SK-N-SH treated with all-trans-retinoic acid at 6 μM for 48 hours (cell line): Measurements from ENCODE around the gene NCAM2.

Source experiments
- ATAC-seq: fragments of 200-7000 bp; cut with Tn5 transposase; 3 replicates; pipeline ENCODE4 v1.9.1; 2020; ENCODE audit warnings: mild to moderate bottlenecking, moderate library complexity
- ARNTL ChIP-seq: fragments of 450-650 bp; formaldehyde crosslinking; IDR thresholded peaks from 2 replicates; pipeline ENCODE4 v1.5.0; 2020; ENCODE audit warnings: low read depth, mild to moderate bottlenecking, moderate library complexity, borderline replicate concordance
- BACH2 ChIP-seq: fragments of 250-450 bp; sonication (Bioruptor Pico); IDR thresholded peaks from 2 replicates; pipeline ENCODE4 v1.9.0; 2021; ENCODE audit warnings: mild to moderate bottlenecking, borderline replicate concordance
- CSDC2 ChIP-seq: fragments of 250-450 bp; sonication (Bioruptor Pico); IDR thresholded peaks from 2 replicates; pipeline ENCODE4 v1.5.0; 2020; ENCODE audit warnings: mild to moderate bottlenecking, moderate library complexity
- GLIS3 ChIP-seq: fragments of 250-450 bp; sonication (Bioruptor Pico); IDR thresholded peaks from 2 replicates; pipeline ENCODE4 v1.5.0; 2020; ENCODE audit warnings: mild to moderate bottlenecking, moderate library complexity
- ISL1 ChIP-seq: fragments of 250-450 bp; sonication (Bioruptor Pico); IDR thresholded peaks from 2 replicates; pipeline ENCODE4 v2.1.2; 2022; ENCODE audit warnings: mild to moderate bottlenecking, moderate library complexity
- OSR1 ChIP-seq: fragments of 250-450 bp; sonication (Bioruptor Pico); IDR thresholded peaks from 2 replicates; pipeline ENCODE4 v1.8.0; 2022; ENCODE audit warnings: moderate library complexity, mild to moderate bottlenecking, inconsistent platforms
- PPARA ChIP-seq: fragments of 250-450 bp; sonication (Bioruptor Pico); IDR thresholded peaks from 2 replicates; pipeline ENCODE4 v1.5.0; 2020; ENCODE audit warnings: mild to moderate bottlenecking, borderline replicate concordance
- RARB ChIP-seq: fragments of 250-450 bp; sonication (Bioruptor Pico); IDR thresholded peaks from 2 replicates; pipeline ENCODE4 v1.8.0; 2021; ENCODE audit warnings: mild to moderate bottlenecking, moderate library complexity
- SNAI2 ChIP-seq: fragments of 250-450 bp; sonication (Bioruptor Pico); IDR thresholded peaks from 2 replicates; pipeline ENCODE4 v1.5.0; 2020; ENCODE audit warnings: mild to moderate bottlenecking, moderate library complexity
- TCF4 ChIP-seq: fragments of 250-450 bp; sonication (Bioruptor Pico); IDR thresholded peaks from 2 replicates; pipeline ENCODE4 v1.8.0; 2021; ENCODE audit warnings: mild to moderate bottlenecking, moderate library complexity, borderline replicate concordance
- TOX ChIP-seq: fragments of 250-450 bp; sonication (Bioruptor Pico); IDR thresholded peaks from 2 replicates; pipeline ENCODE4 v1.8.0; 2021; ENCODE audit warnings: mild to moderate bottlenecking, moderate library complexity, borderline replicate concordance
- ZC3H10 ChIP-seq: fragments of 250-450 bp; sonication (Bioruptor Pico); IDR thresholded peaks from 2 replicates; pipeline ENCODE4 v1.5.1; 2021; ENCODE audit warnings: mild to moderate bottlenecking, moderate library complexity
- ZNF565 ChIP-seq: fragments of 450-650 bp; formaldehyde crosslinking; conservative IDR thresholded peaks from 2 replicates; pipeline ENCODE4 v1.5.0; 2020; ENCODE audit warnings: low read depth, mild to moderate bottlenecking, moderate library complexity
- ZNF8 ChIP-seq: fragments of 450-650 bp; formaldehyde crosslinking; IDR thresholded peaks from 2 replicates; pipeline ENCODE4 v1.5.0; 2020; ENCODE audit warnings: mild to moderate bottlenecking, moderate library complexity
- TF ChIP-seq, protein P1 (sequence below): fragments of 250-450 bp; sonication (Bioruptor Pico); IDR thresholded peaks from 2 replicates; pipeline ENCODE4 v1.5.1; 2020; ENCODE audit warnings: low read depth, mild to moderate bottlenecking, moderate library complexity
- TF ChIP-seq, protein P2 (sequence below): fragments of 250-450 bp; sonication (Bioruptor Pico); IDR thresholded peaks from 2 replicates; pipeline ENCODE4 v1.5.1; 2021; ENCODE audit warnings: mild to moderate bottlenecking, moderate library complexity
- TF ChIP-seq, protein P3 (sequence below): fragments of 250-450 bp; sonication (Bioruptor Pico); IDR thresholded peaks from 2 replicates; pipeline ENCODE4 v1.8.0; 2021; ENCODE audit warnings: low read depth, mild to moderate bottlenecking, moderate library complexity, borderline replicate concordance
- TF ChIP-seq, protein P4 (sequence below): fragments of 250-450 bp; sonication (Bioruptor Pico); IDR thresholded peaks from 2 replicates; pipeline ENCODE4 v1.8.0; 2020; ENCODE audit warnings: mild to moderate bottlenecking, moderate library complexity, borderline replicate concordance
- TF ChIP-seq, protein P5 (sequence below): fragments of 250-450 bp; sonication (Bioruptor Pico); IDR thresholded peaks from 2 replicates; pipeline ENCODE4 v1.5.0; 2020; ENCODE audit warnings: mild to moderate bottlenecking, moderate library complexity

NCAM2 gene

DNA sequence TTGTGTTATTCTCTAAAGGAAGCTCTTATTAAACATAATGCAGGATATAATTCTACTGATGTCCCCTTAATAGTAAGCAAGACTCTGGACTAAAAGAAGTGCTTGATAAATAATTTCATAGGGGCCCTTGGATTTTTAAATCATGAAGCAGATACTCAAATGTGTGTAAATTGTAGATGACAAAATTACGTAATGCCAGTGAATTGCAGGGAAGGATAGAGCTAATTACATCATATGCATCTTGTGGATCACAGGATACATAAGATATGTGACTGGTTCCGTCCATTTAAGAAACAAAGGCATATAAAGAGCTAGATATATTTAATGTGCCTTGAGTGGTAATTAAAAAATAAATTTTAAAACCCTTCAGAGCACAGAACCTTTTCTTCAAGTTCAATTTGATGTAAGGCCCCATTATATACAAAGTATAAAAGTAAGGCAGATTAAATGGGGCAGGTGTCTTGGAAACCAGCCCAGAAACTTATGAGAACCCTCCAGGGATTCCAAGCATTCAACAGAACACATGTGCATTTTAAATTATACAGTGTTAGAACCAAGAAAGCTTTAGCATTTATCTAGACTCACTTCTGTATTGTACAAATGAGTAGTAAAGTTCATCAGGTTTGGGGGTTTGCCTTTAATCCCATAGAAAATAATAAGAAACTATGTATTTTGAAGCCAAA, 190.4 kb downstream of the NCAM2 start:
- ATAC-seq: no peak
- TF ChIP-seq BACH2 (CRISPR knock-in tag) (no peak), ISL1 (CRISPR knock-in tag) (peak; percentile 24; the same call in 1 of the 2 replicates)
- TF ChIP-seq, protein P1, sequence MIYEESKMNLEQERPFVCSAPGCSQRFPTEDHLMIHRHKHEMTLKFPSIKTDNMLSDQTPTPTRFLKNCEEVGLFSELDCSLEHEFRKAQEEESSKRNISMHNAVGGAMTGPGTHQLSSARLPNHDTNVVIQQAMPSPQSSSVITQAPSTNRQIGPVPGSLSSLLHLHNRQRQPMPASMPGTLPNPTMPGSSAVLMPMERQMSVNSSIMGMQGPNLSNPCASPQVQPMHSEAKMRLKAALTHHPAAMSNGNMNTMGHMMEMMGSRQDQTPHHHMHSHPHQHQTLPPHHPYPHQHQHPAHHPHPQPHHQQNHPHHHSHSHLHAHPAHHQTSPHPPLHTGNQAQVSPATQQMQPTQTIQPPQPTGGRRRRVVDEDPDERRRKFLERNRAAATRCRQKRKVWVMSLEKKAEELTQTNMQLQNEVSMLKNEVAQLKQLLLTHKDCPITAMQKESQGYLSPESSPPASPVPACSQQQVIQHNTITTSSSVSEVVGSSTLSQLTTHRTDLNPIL (CRISPR knock-in tag): no peak

DNA sequence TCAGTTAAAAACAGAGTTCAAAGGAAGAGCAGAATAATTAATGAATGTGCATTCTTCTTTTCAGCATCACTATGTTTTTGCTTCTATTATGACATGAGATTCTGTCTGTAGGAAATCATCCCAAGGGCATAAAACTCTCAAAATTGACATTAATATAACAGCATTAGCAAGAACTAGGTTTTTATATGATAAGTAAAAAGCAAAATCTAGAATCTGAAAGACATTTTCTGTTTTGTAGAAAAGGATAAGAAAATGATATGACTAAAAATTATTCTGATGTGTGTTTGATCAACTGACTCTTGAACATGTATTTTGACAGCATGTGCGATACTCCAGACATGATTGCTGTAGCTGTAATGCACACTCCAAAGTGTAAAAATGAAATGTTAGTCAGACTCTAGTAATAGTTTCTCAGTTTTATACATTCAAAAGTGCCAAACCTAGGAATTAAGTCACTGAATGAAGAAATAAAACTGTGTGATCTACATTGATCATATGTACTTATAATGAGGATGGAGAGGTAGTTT, 197.3 kb downstream of the NCAM2 start:
- no peak for ATAC-seq
- TF ChIP-seq SNAI2 (CRISPR knock-in tag) (no peak), BACH2 (CRISPR knock-in tag) (no peak), ZNF8 (CRISPR knock-in tag) (no peak), ZNF565 (CRISPR knock-in tag) (no peak), TOX (no peak), TCF4 (CRISPR knock-in tag) (no peak), PPARA (CRISPR knock-in tag) (no peak), RARB (CRISPR knock-in tag) (no peak), GLIS3 (CRISPR knock-in tag) (no peak), ARNTL (CRISPR knock-in tag) (no peak), CSDC2 (CRISPR knock-in tag) (no peak), OSR1 (CRISPR knock-in tag) (no peak), ZC3H10 (CRISPR knock-in tag) (no peak), ISL1 (CRISPR knock-in tag) (no peak)
- TF ChIP-seq, protein P2, sequence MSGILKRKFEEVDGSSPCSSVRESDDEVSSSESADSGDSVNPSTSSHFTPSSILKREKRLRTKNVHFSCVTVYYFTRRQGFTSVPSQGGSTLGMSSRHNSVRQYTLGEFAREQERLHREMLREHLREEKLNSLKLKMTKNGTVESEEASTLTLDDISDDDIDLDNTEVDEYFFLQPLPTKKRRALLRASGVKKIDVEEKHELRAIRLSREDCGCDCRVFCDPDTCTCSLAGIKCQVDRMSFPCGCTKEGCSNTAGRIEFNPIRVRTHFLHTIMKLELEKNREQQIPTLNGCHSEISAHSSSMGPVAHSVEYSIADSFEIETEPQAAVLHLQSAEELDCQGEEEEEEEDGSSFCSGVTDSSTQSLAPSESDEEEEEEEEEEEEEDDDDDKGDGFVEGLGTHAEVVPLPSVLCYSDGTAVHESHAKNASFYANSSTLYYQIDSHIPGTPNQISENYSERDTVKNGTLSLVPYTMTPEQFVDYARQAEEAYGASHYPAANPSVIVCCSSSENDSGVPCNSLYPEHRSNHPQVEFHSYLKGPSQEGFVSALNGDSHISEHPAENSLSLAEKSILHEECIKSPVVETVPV (CRISPR knock-in tag): no peak
- TF ChIP-seq, protein P3, sequence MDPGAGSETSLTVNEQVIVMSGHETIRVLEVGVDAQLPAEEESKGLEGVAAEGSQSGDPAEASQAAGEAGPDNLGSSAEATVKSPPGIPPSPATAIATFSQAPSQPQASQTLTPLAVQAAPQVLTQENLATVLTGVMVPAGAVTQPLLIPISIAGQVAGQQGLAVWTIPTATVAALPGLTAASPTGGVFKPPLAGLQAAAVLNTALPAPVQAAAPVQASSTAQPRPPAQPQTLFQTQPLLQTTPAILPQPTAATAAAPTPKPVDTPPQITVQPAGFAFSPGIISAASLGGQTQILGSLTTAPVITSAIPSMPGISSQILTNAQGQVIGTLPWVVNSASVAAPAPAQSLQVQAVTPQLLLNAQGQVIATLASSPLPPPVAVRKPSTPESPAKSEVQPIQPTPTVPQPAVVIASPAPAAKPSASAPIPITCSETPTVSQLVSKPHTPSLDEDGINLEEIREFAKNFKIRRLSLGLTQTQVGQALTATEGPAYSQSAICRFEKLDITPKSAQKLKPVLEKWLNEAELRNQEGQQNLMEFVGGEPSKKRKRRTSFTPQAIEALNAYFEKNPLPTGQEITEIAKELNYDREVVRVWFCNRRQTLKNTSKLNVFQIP (CRISPR knock-in tag): no peak
- TF ChIP-seq, protein P4, sequence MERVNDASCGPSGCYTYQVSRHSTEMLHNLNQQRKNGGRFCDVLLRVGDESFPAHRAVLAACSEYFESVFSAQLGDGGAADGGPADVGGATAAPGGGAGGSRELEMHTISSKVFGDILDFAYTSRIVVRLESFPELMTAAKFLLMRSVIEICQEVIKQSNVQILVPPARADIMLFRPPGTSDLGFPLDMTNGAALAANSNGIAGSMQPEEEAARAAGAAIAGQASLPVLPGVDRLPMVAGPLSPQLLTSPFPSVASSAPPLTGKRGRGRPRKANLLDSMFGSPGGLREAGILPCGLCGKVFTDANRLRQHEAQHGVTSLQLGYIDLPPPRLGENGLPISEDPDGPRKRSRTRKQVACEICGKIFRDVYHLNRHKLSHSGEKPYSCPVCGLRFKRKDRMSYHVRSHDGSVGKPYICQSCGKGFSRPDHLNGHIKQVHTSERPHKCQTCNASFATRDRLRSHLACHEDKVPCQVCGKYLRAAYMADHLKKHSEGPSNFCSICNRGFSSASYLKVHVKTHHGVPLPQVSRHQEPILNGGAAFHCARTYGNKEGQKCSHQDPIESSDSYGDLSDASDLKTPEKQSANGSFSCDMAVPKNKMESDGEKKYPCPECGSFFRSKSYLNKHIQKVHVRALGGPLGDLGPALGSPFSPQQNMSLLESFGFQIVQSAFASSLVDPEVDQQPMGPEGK (CRISPR knock-in tag): no peak
- TF ChIP-seq, protein P1 (CRISPR knock-in tag): no peak
- TF ChIP-seq, protein P5, sequence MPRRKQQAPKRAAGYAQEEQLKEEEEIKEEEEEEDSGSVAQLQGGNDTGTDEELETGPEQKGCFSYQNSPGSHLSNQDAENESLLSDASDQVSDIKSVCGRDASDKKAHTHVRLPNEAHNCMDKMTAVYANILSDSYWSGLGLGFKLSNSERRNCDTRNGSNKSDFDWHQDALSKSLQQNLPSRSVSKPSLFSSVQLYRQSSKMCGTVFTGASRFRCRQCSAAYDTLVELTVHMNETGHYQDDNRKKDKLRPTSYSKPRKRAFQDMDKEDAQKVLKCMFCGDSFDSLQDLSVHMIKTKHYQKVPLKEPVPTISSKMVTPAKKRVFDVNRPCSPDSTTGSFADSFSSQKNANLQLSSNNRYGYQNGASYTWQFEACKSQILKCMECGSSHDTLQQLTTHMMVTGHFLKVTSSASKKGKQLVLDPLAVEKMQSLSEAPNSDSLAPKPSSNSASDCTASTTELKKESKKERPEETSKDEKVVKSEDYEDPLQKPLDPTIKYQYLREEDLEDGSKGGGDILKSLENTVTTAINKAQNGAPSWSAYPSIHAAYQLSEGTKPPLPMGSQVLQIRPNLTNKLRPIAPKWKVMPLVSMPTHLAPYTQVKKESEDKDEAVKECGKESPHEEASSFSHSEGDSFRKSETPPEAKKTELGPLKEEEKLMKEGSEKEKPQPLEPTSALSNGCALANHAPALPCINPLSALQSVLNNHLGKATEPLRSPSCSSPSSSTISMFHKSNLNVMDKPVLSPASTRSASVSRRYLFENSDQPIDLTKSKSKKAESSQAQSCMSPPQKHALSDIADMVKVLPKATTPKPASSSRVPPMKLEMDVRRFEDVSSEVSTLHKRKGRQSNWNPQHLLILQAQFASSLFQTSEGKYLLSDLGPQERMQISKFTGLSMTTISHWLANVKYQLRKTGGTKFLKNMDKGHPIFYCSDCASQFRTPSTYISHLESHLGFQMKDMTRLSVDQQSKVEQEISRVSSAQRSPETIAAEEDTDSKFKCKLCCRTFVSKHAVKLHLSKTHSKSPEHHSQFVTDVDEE (CRISPR knock-in tag): no peak
